ENCODE data around the gene KXD1.
"Not testable (repeated sequence)": the region's sequence is repeated elsewhere in the genome, so short reads cannot be mapped to it uniquely, and the experiment has no call there.

GRCh38 chr19:18600692-18601397, 43.2 kb downstream of the KXD1 start:
- TF ChIP-seq, protein P1, sequence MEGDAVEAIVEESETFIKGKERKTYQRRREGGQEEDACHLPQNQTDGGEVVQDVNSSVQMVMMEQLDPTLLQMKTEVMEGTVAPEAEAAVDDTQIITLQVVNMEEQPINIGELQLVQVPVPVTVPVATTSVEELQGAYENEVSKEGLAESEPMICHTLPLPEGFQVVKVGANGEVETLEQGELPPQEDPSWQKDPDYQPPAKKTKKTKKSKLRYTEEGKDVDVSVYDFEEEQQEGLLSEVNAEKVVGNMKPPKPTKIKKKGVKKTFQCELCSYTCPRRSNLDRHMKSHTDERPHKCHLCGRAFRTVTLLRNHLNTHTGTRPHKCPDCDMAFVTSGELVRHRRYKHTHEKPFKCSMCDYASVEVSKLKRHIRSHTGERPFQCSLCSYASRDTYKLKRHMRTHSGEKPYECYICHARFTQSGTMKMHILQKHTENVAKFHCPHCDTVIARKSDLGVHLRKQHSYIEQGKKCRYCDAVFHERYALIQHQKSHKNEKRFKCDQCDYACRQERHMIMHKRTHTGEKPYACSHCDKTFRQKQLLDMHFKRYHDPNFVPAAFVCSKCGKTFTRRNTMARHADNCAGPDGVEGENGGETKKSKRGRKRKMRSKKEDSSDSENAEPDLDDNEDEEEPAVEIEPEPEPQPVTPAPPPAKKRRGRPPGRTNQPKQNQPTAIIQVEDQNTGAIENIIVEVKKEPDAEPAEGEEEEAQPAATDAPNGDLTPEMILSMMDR (IDR thresholded peaks at IDR 0.05), result not testable (repeated sequence)
- not testable (repeated sequence) for TF ChIP-seq POLR2A (IDR thresholded peaks at IDR 0.05)

Data from uterus (tissue), 2 donors.